ENCODE results near the gene LCE3A. TPM values are rescaled to one million over a fixed set of nuclear protein-coding genes. Genes with fewer than 3 reads are reported as not detected.
"Not testable (repeated sequence)": the region's sequence is repeated elsewhere in the genome, so short reads cannot be mapped to it uniquely, and the experiment has no call there.

The LCE3A gene
- polyA plus RNA-seq (2013, experiment 1 of 2) = not detected
- not detected for polyA plus RNA-seq (2013, experiment 2 of 2)

- 82% methylated on average over 10 of the region's 10 CpGs for WGBS
- Histone ChIP-seq H3K36me3 (ENCODE audit: insufficient read depth, low read length) (no peaks in the 10 kb centered on the region), H3K4me3 (ENCODE audit: low read length) (no peak within 1 kb of the TSS), H3K27me3 (ENCODE audit: insufficient read depth, low read length) (no peaks in the 10 kb centered on the region), H3K4me1 (ENCODE audit: insufficient read depth, low read length) (no peaks in the 10 kb centered on the region), H3K9me3 (ENCODE audit: insufficient read depth, low read depth, low read length) (peaks cover 93% of the 10 kb centered on the region), H3K27ac (ENCODE audit: low read depth, low read length) (no peak within 1 kb of the TSS), H3K9ac (ENCODE audit: low read depth, low read length) (no peak within 1 kb of the TSS)
Measured at GRCh38 chr1:152622803-152623202, at the start of gene LCE3A. Gene LCE3A, minus strand, starts transcription at chr1:152623103. Its CDS starts 0 bp downstream, at chr1:152623103.

DNA sequence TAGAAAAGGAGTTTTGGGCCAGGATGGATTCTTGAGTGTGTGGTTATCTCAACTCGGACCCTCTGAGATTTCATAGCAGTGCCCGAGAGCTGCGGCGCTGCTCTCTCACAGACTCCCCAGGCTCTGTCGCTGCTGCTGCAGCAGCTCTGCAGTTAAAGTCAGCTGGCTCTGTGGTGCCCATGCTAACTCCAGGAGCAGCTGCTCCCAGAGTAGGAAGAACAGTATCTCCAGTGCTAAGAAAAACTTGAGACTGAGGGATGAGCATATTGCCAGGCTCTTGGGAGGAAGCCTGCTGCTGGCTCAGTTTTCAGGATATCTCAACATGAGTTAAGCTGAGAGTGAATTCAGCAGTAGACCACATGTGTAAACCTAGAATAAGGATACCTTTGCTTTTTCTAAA is 44.7 kb upstream of the LCE3A start:
- no peak overlapping the region for H3K27ac ChIP-seq (ENCODE audit: low read depth, low read length)
- no peaks in the 10 kb centered on the region for H3K36me3 ChIP-seq (ENCODE audit: insufficient read depth, low read length)
- H3K9me3 ChIP-seq (ENCODE audit: insufficient read depth, low read depth, low read length) = peaks cover 93% of the 10 kb centered on the region
- H3K4me3 ChIP-seq (ENCODE audit: low read length) = no peak overlapping the region
- no peak overlapping the region for H3K9ac ChIP-seq (ENCODE audit: low read depth, low read length)
- WGBS = 92% methylated on average over 5 of the region's 5 CpGs
- H3K4me1 ChIP-seq (ENCODE audit: insufficient read depth, low read length) = no peaks in the 10 kb centered on the region
- H3K27me3 ChIP-seq (ENCODE audit: insufficient read depth, low read length) = no peaks in the 10 kb centered on the region

- H3K9ac ChIP-seq (ENCODE audit: low read depth, low read length); H3K4me3 ChIP-seq (ENCODE audit: low read length); H3K27me3 ChIP-seq (ENCODE audit: insufficient read depth, low read length); H3K36me3 ChIP-seq (ENCODE audit: insufficient read depth, low read length); H3K4me1 ChIP-seq (ENCODE audit: insufficient read depth, low read length); H3K27ac ChIP-seq (ENCODE audit: low read depth, low read length): not testable (repeated sequence)
- H3K9me3 ChIP-seq (ENCODE audit: insufficient read depth, low read depth, low read length) = peaks cover 88% of the 10 kb centered on the region
- 100% methylated on average over 1 of the region's 1 CpG for WGBS
Measured at GRCh38 chr1:152666171-152666570, 43.3 kb upstream of the LCE3A start.

GRCh38 chr1:152663098-152663497 is 40.2 kb upstream of the LCE3A start, which contains the start of gene LCE2D:
Gene LCE2D, plus strand, starts transcription at chr1:152663380. Its CDS starts 726 bp downstream, at chr1:152664106.
- no peaks in the 10 kb centered on the region for H3K27me3 ChIP-seq (ENCODE audit: insufficient read depth, low read length)
- 59% methylated on average over 3 of the region's 3 CpGs for WGBS

DNA sequence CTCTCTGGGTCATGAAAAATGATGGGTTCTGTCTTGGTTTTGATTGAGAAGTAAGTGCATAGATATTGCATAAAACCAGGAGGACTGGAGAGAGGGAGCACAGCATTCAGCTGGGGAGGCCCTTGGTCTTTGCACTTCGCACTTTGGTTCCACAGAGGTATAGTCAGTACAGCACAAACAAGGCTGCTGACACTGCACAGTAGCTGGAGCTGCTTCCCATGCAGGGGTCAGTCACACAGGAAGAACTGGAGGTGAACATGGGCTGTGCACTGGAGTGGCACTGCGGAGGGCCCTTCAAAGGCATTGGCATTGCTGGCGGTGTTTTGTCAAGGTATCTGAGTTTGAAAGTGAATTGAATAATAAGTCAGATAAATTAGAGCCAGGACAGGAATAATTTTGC is 35.7 kb upstream of the LCE3A start:
- Histone ChIP-seq H3K9me3 (ENCODE audit: insufficient read depth, low read depth, low read length) (peaks cover 91% of the 10 kb centered on the region), H3K36me3 (ENCODE audit: insufficient read depth, low read length) (no peaks in the 10 kb centered on the region), H3K4me1 (ENCODE audit: insufficient read depth, low read length) (no peaks in the 10 kb centered on the region), H3K27me3 (ENCODE audit: insufficient read depth, low read length) (no peaks in the 10 kb centered on the region), H3K27ac (ENCODE audit: low read depth, low read length) (no peak overlapping the region), H3K4me3 (ENCODE audit: low read length) (no peak overlapping the region), H3K9ac (ENCODE audit: low read depth, low read length) (no peak overlapping the region)
- 82% methylated on average over 3 of the region's 3 CpGs for WGBS

More at GRCh38 chr1:152663098-152663497, 40.2 kb upstream of the LCE3A start, which contains the start of gene LCE2D:
- Histone ChIP-seq H3K4me3 (ENCODE audit: low read length) (no peak within 1 kb of the TSS), H3K9ac (ENCODE audit: low read depth, low read length) (no peak within 1 kb of the TSS), H3K9me3 (ENCODE audit: insufficient read depth, low read depth, low read length) (peaks cover 85% of the 10 kb centered on the region), H3K36me3 (ENCODE audit: insufficient read depth, low read length) (no peaks in the 10 kb centered on the region), H3K4me1 (ENCODE audit: insufficient read depth, low read length) (no peaks in the 10 kb centered on the region), H3K27ac (ENCODE audit: low read depth, low read length) (no peak within 1 kb of the TSS)

- Histone ChIP-seq H3K9ac (ENCODE audit: low read depth, low read length) (no peak overlapping the region), H3K4me1 (ENCODE audit: insufficient read depth, low read length) (no peaks in the 10 kb centered on the region), H3K27me3 (ENCODE audit: insufficient read depth, low read length) (no peaks in the 10 kb centered on the region), H3K4me3 (ENCODE audit: low read length) (no peak overlapping the region), H3K27ac (ENCODE audit: low read depth, low read length) (no peak overlapping the region), H3K36me3 (ENCODE audit: insufficient read depth, low read length) (no peaks in the 10 kb centered on the region), H3K9me3 (ENCODE audit: insufficient read depth, low read depth, low read length) (peaks cover 86% of the 10 kb centered on the region)
- WGBS = 84% methylated on average over 2 of the region's 4 CpGs
Measured at GRCh38 chr1:152657677-152658076, 34.8 kb upstream of the LCE3A start.

GRCh38 chr1:152656459-152656858 is 33.6 kb upstream of the LCE3A start:
- H3K27ac ChIP-seq (ENCODE audit: low read depth, low read length) = no peak overlapping the region
- WGBS = 78% methylated on average over 2 of the region's 2 CpGs
- no peaks in the 10 kb centered on the region for H3K4me1 ChIP-seq (ENCODE audit: insufficient read depth, low read length)
- no peak overlapping the region for H3K4me3 ChIP-seq (ENCODE audit: low read length)
- H3K9me3 ChIP-seq (ENCODE audit: insufficient read depth, low read depth, low read length) = peaks cover 91% of the 10 kb centered on the region
- no peaks in the 10 kb centered on the region for H3K36me3 ChIP-seq (ENCODE audit: insufficient read depth, low read length)
- no peaks in the 10 kb centered on the region for H3K27me3 ChIP-seq (ENCODE audit: insufficient read depth, low read length)
- H3K9ac ChIP-seq (ENCODE audit: low read depth, low read length) = no peak overlapping the region

DNA sequence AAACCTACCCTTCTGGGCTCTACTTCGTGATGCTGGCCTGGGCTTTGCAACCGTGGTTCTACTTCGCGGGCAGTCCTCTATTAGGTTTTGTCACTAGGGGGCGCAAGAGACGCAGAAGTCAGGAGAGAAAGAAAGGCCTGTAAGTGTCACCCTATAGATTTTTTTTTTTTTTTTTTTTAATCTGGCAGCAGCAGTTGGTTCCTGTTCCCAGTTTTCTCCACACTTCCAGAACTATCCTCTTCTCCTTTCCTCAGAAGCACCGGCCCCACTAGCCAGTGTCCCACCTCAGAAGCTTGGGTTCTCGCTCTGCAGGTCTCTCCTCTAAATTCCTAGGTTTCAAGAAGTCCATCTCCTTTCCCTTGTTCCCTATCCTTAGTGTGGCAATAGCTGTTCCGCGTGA is 31.2 kb upstream of the LCE3A start:
- Histone ChIP-seq H3K9me3 (ENCODE audit: insufficient read depth, low read depth, low read length) (peaks cover 91% of the 10 kb centered on the region), H3K36me3 (ENCODE audit: insufficient read depth, low read length) (no peaks in the 10 kb centered on the region), H3K27ac (ENCODE audit: low read depth, low read length) (no peak overlapping the region), H3K9ac (ENCODE audit: low read depth, low read length) (no peak overlapping the region), H3K27me3 (ENCODE audit: insufficient read depth, low read length) (no peaks in the 10 kb centered on the region), H3K4me3 (ENCODE audit: low read length) (no peak overlapping the region), H3K4me1 (ENCODE audit: insufficient read depth, low read length) (no peaks in the 10 kb centered on the region)
- WGBS = 60% methylated on average over 8 of the region's 10 CpGs

- no peaks in the 10 kb centered on the region for H3K27me3 ChIP-seq (ENCODE audit: insufficient read depth, low read length)
- no peaks in the 10 kb centered on the region for H3K36me3 ChIP-seq (ENCODE audit: insufficient read depth, low read length)
- no peak overlapping the region for H3K27ac ChIP-seq (ENCODE audit: low read depth, low read length)
- H3K4me1 ChIP-seq (ENCODE audit: insufficient read depth, low read length) = no peaks in the 10 kb centered on the region
- H3K9me3 ChIP-seq (ENCODE audit: insufficient read depth, low read depth, low read length) = peaks cover 96% of the 10 kb centered on the region
- H3K4me3 ChIP-seq (ENCODE audit: low read length) = no peak overlapping the region
- no peak overlapping the region for H3K9ac ChIP-seq (ENCODE audit: low read depth, low read length)
Measured at GRCh38 chr1:152646656-152647055, 23.8 kb upstream of the LCE3A start.

DNA sequence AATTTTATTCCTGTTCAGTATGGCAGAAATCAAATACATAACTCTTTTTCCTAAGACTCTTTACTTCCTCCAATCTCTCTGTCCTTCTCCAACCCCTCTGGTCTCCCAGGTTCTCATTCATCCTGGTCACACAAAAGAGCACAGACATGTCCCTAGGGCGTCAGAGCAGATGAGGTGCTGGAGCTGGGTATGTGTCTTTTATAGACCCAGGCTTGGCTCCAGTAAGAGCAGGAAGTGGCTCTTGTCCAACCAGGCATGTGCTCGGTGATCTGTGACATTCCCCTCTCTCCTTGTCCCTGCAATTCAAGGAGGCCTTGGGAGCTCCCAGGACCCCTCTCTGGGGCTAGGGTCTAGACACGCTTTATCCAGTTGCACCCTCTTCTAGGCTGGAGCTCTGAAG is 22.2 kb upstream of the LCE3A start:
- peaks cover 96% of the 10 kb centered on the region for H3K9me3 ChIP-seq (ENCODE audit: insufficient read depth, low read depth, low read length)
- 85% methylated on average over 3 of the region's 3 CpGs for WGBS
- H3K4me3 ChIP-seq (ENCODE audit: low read length) = no peak overlapping the region
- H3K36me3 ChIP-seq (ENCODE audit: insufficient read depth, low read length) = no peaks in the 10 kb centered on the region
- no peak overlapping the region for H3K9ac ChIP-seq (ENCODE audit: low read depth, low read length)
- H3K27me3 ChIP-seq (ENCODE audit: insufficient read depth, low read length) = no peaks in the 10 kb centered on the region
- no peaks in the 10 kb centered on the region for H3K4me1 ChIP-seq (ENCODE audit: insufficient read depth, low read length)
- H3K27ac ChIP-seq (ENCODE audit: low read depth, low read length) = no peak overlapping the region

- Histone ChIP-seq H3K36me3 (ENCODE audit: insufficient read depth, low read length) (no peaks in the 10 kb centered on the region), H3K9me3 (ENCODE audit: insufficient read depth, low read depth, low read length) (peaks cover 97% of the 10 kb centered on the region), H3K27me3 (ENCODE audit: insufficient read depth, low read length) (no peaks in the 10 kb centered on the region), H3K27ac (ENCODE audit: low read depth, low read length) (no peak overlapping the region), H3K9ac (ENCODE audit: low read depth, low read length) (no peak overlapping the region), H3K4me3 (ENCODE audit: low read length) (no peak overlapping the region), H3K4me1 (ENCODE audit: insufficient read depth, low read length) (no peaks in the 10 kb centered on the region)
- 69% methylated on average over 3 of the region's 3 CpGs for WGBS
Measured at GRCh38 chr1:152643945-152644344, 21.0 kb upstream of the LCE3A start.

- no peak overlapping the region for H3K27ac ChIP-seq (ENCODE audit: low read depth, low read length)
- H3K36me3 ChIP-seq (ENCODE audit: insufficient read depth, low read length) = no peaks in the 10 kb centered on the region
- H3K4me3 ChIP-seq (ENCODE audit: low read length) = no peak overlapping the region; the same call in 1 of the 2 replicates
- 42% methylated on average over 1 of the region's 1 CpG for WGBS
- H3K9me3 ChIP-seq (ENCODE audit: insufficient read depth, low read depth, low read length) = peaks cover 92% of the 10 kb centered on the region
- no peak overlapping the region for H3K9ac ChIP-seq (ENCODE audit: low read depth, low read length)
- no peaks in the 10 kb centered on the region for H3K27me3 ChIP-seq (ENCODE audit: insufficient read depth, low read length)
- no peaks in the 10 kb centered on the region for H3K4me1 ChIP-seq (ENCODE audit: insufficient read depth, low read length)
Measured at GRCh38 chr1:152640351-152640750, 17.4 kb upstream of the LCE3A start.

All from HUES64 (cell line).